Right lobe of liver (tissue), 6 donors: Measurements from ENCODE around the gene NRL. TPM values are rescaled to one million over a fixed set of nuclear protein-coding genes. Genes with fewer than 3 reads are reported as not detected.

Source experiments
- ATAC-seq, 4 donors: fragments of 200-7000 bp; cut with Tn5 transposase; one replicate each; pipeline ENCODE4 v1.9.1; 2020; ENCODE audit warnings: mild to moderate bottlenecking in 4 of 4, moderate library complexity in 4 of 4
- DNase-seq, 3 donors: peaks; one replicate each; pipeline ENCODE4 v3.0.0-alpha.2; 2020
- H3K27ac ChIP-seq, 3 donors: fragments of 200-600 bp; one replicate each; pipeline ENCODE4 v1.8.0; 2022
- H3K27me3 ChIP-seq, 2 donors: fragments of 200-600 bp; one replicate each; pipeline ENCODE4 v1.8.0; 2022
- H3K36me3 ChIP-seq, 4 donors: fragments of 200-600 bp; sonication (generic) in 1 of 4; one replicate each; pipeline versions ENCODE4 v1.5.1 to v1.8.0; 2017 to 2022; ENCODE audit warnings: control low read depth in 1 of 4
- H3K4me1 ChIP-seq, 4 donors: fragments of 200-600 bp; sonication (generic) in 1 of 4; one replicate each; pipeline versions ENCODE4 v1.5.1 to v1.8.0; 2017 to 2022; ENCODE audit warnings: control low read depth in 1 of 4
- H3K4me3 ChIP-seq, 3 donors: fragments of 200-600 bp; one replicate each; pipeline ENCODE4 v1.8.0; 2022
- H3K9me3 ChIP-seq, 4 donors: fragments of 200-600 bp; sonication (generic) in 1 of 4; one replicate each; pipeline versions ENCODE4 v1.5.1 to v1.8.0; 2017 to 2022; ENCODE audit warnings: control low read depth in 1 of 4
- CTCF ChIP-seq, 4 donors: fragments of 200-600 bp in 3 of 4; fragments of 450-650 bp in 1 of 4; IDR thresholded peaks; one replicate each; pipeline versions ENCODE4 v1.5.1 to v1.8.0; 2016 to 2022; ENCODE audit warnings: antibody characterized with exemption in 4 of 4, mild to moderate bottlenecking in 2 of 4
- POLR2A ChIP-seq: fragments of 450-650 bp; IDR thresholded peaks from one replicate; pipeline ENCODE4 v1.6.1; 2017; ENCODE audit warnings: antibody characterized with exemption, mild to moderate bottlenecking
- WGBS: methylation state at CpG from one replicate; pipeline ENCODE4 v1.1.6; 2018; ENCODE audit warnings: low coverage, low lambda C conversion rate; ENCODE audit not compliant: insufficient coverage; ENCODE audit errors: missing lambda C conversion rate; 5-methylcytosine and 5-hydroxymethylcytosine counted together
- intact Hi-C, 2 donors: fragments of 100-400 bp; cut with DNase I; formaldehyde crosslinking; loops; one replicate each; pipeline versions ENCODE4 v1.11.2 to v1.14.1; 2022
- total RNA-seq, 6 experiments: library from RNA; depleted of rRNA in 2 of 6; stranded (reverse); fragments of >200 nt in 2 of 6; fragmentation: NEBNext Ultra II Directional in 3 of 6; extraction: Animal tissue kit (Norgen Biotek cat#: 25700) in 3 of 6; gene quantifications; one replicate each; pipeline versions ENCODE4 v1.1.0 to v1.2.4, GENCODE V29; 2016 to 2023
- donor health status: DM: no; HTN: yes; CAD: no.
- donor health status: DM: no; HTN: no; CAD: no.
- donor health status: DM: no; HTN: no; CAD: no.
- donor health status: DM: no; HTN: yes; CAD: no.
- donor health status: DM: no; HTN: yes; CAD: no.

NRL gene
- total RNA-seq, 6 experiments from 2014 or later: 1.4 to 2.9 (median 2.1) TPM

- H3K9me3 ChIP-seq: no peaks in the 10 kb centered on the region
- ATAC-seq (no peak), DNase-seq (no peak)
- peak overlapping the region in 2 of 3 donors; percentile 90 to 98 for H3K4me3 ChIP-seq
- no peaks in the 10 kb centered on the region for H3K27me3 ChIP-seq
- intact Hi-C loops: loop anchor here (5.0 to 10.0 kb wide), 2 partner anchors 36 to 61 kb away; no protein-coding TSS in a partner anchor
- peaks cover 0 to 19% (median 3%) of the 10 kb centered on the region in 4 donors for H3K36me3 ChIP-seq
- no peak for TF ChIP-seq POLR2A
- no peak for TF ChIP-seq CTCF (IDR thresholded peaks at IDR 0.05)
- H3K27ac ChIP-seq: peak overlapping the region; percentile 89 to 97 (median 94)
- H3K4me1 ChIP-seq: peaks cover 0 to 49% (median 22%) of the 10 kb centered on the region in 4 donors
- WGBS: 77% methylated on average over 11 of the region's 19 CpGs
Observed at GRCh38 chr14:24093207-24093900, 21.4 kb downstream of the NRL start.

- Histone ChIP-seq H3K9me3 (no peaks in the 10 kb centered on the region), H3K27me3 (no peaks in the 10 kb centered on the region), H3K4me3 (no peak overlapping the region), H3K4me1 (peaks cover 0 to 43% (median 18%) of the 10 kb centered on the region in 4 donors), H3K36me3 (peaks cover 0 to 12% (median 0%) of the 10 kb centered on the region in 4 donors), H3K27ac (peak overlapping the region in 2 of 3 donors; percentile 94 to 97)
- ATAC-seq (no peak), DNase-seq (no peak)
- 70% methylated on average over 4 of the region's 4 CpGs for WGBS
- no peak for TF ChIP-seq POLR2A
- no peak for TF ChIP-seq CTCF (IDR thresholded peaks at IDR 0.05)
- intact Hi-C loops: loop anchor here (5.0 to 10.0 kb wide), 2 partner anchors 35 to 62 kb away; no protein-coding TSS in a partner anchor
Observed at GRCh38 chr14:24092505-24093206, 22.1 kb downstream of the NRL start.

- Histone ChIP-seq H3K9me3 (no peaks in the 10 kb centered on the region), H3K4me1 (peaks cover 0 to 37% (median 16%) of the 10 kb centered on the region in 4 donors), H3K4me3 (no peak overlapping the region), H3K36me3 (peaks cover 0 to 10% (median 0%) of the 10 kb centered on the region in 4 donors), H3K27ac (no peak overlapping the region), H3K27me3 (no peaks in the 10 kb centered on the region)
- DNase-seq (no peak), ATAC-seq (no peak)
- intact Hi-C loops: loop anchor here (5.0 to 10.0 kb wide), 2 partner anchors 35 to 63 kb away; no protein-coding TSS in a partner anchor
- TF ChIP-seq CTCF (IDR thresholded peaks at IDR 0.05): no peak
- no peak for TF ChIP-seq POLR2A
Observed at GRCh38 chr14:24092110-24092504, 22.6 kb downstream of the NRL start.

GRCh38 chr14:24089890-24090289, 24.9 kb downstream of the NRL start:
- TF ChIP-seq CTCF (IDR thresholded peaks at IDR 0.05): no peak
- H3K4me3 ChIP-seq: no peak overlapping the region
- WGBS: 70% methylated on average over 5 of the region's 6 CpGs
- no peak overlapping the region for H3K27ac ChIP-seq
- peaks cover 0 to 22% (median 7%) of the 10 kb centered on the region in 4 donors for H3K4me1 ChIP-seq
- ATAC-seq (no peak), DNase-seq (no peak)
- intact Hi-C loops: loop anchor here (5.0 to 10.0 kb wide), 2 partner anchors 33 to 65 kb away; no protein-coding TSS in a partner anchor
- H3K9me3 ChIP-seq: no peaks in the 10 kb centered on the region
- H3K36me3 ChIP-seq: no peaks in the 10 kb centered on the region
- H3K27me3 ChIP-seq: no peaks in the 10 kb centered on the region
